ENCODE results near the gene CROCC. TPM values are rescaled to one million over a fixed set of nuclear protein-coding genes. Genes with fewer than 3 reads are reported as not detected.

CROCC gene
- total and polyA plus RNA-seq, 4 donors = 2.9 to 8.3 (median 5.1) TPM

DNA sequence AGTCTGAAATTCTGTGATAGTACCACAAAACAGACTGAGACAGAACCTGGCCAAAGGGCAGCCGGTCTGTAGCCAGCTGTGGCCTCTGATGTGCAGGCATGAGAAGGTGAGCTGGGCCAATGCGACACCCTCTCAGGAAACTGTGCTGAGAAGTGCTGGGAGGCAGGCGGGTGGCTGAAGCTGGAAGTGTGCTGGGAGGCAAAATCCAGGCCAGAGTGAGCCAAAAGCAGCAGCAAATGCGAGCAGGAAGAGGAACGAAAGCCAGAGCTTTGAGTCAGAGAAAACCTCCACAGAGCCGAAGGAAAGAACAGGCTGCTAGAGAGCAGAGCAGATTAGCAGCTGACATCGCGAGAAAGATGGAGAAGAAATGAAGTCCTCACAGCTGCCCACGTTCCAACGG is 100.2 kb downstream of the CROCC start:
- H3K27me3 ChIP-seq (ENCODE audit: control insufficient read depth in 4 of 4, insufficient read depth in 4 of 4, low read length in 3 of 4) = no peaks in the 10 kb centered on the region
- 92% methylated on average over 10 of the region's 10 CpGs for WGBS
- no peak for DNase-seq (ENCODE audit: low spot score)

More for the DNA sequence above, 100.2 kb downstream of the CROCC start:
- no peaks in the 10 kb centered on the region for H3K4me1 ChIP-seq (ENCODE audit: control insufficient read depth in 4 of 4, insufficient read depth in 4 of 4, low read length in 3 of 4)
- no peak overlapping the region for H3K4me3 ChIP-seq (ENCODE audit: low read depth in 1 of 3, low read length in 3 of 3)
- H3K27ac ChIP-seq (ENCODE audit: low read depth in 1 of 2, low read length in 2 of 2) = no peak overlapping the region
- peaks cover 20 to 90% (median 67%) of the 10 kb centered on the region in 4 donors for H3K36me3 ChIP-seq (ENCODE audit: control insufficient read depth in 4 of 4, insufficient read depth in 3 of 4, low read depth in 1 of 4, low read length in 3 of 4)
- H3K9me3 ChIP-seq (ENCODE audit: control insufficient read depth in 4 of 4, low read length in 3 of 4) = no peaks in the 10 kb centered on the region
- TF ChIP-seq GABPA (IDR thresholded peaks at IDR 0.05 in 1 of 2, conservative IDR thresholded peaks at IDR 0.05 in 1 of 2) (no peak), FOXA1 (IDR thresholded peaks at IDR 0.05) (no peak), NR2F2 (IDR thresholded peaks at IDR 0.05) (no peak), SP1 (IDR thresholded peaks at IDR 0.05) (no peak), HNF4A (conservative IDR thresholded peaks at IDR 0.05) (no peak), RXRA (IDR thresholded peaks at IDR 0.05) (no peak), JUND (IDR thresholded peaks at IDR 0.05) (no peak), ZBTB33 (IDR thresholded peaks at IDR 0.05) (no peak)
- TF ChIP-seq, protein P1, sequence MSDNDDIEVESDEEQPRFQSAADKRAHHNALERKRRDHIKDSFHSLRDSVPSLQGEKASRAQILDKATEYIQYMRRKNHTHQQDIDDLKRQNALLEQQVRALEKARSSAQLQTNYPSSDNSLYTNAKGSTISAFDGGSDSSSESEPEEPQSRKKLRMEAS (IDR thresholded peaks at IDR 0.05) = no peak
- H3K9ac ChIP-seq (ENCODE audit: low read depth in 1 of 2, low read length in 2 of 2) = no peak overlapping the region

Small RNA genes within 50 kb of the gene (small RNA-seq; reads per million reads assigned to genes)
- gene RNU1-2 = not detected
- not detected for gene RNU1-5P

Other genes with a start within 250 kb of the CROCC start
- under 1 TPM; under 0.01 TPM for gene RNU1-4, start 181.4 kb upstream of the CROCC start, total RNA-seq
- gene RNU1-4, start 181.4 kb upstream of the CROCC start, polyA plus RNA-seq = 10 to 100 TPM in 1 of 2 donors, not detected in 1; 16.7 TPM
- under 1 TPM; under 0.01 TPM for gene RNU1-2, start 26.0 kb upstream of the CROCC start, total RNA-seq
- 10 to 100 TPM in 1 of 2 donors, not detected in 1; 16.7 TPM for gene RNU1-2, start 26.0 kb upstream of the CROCC start, polyA plus RNA-seq
- gene MFAP2, start 58.7 kb downstream of the CROCC start, total RNA-seq = 1 to 10 TPM in 1 of 2 donors, under 1 TPM in 1; 0.25 to 1.4 TPM
- under 1 TPM; 0.68 to 0.81 TPM for gene MFAP2, start 58.7 kb downstream of the CROCC start, polyA plus RNA-seq
- gene ATP13A2, start 90.0 kb downstream of the CROCC start, total RNA-seq = 10 to 100 TPM in 1 of 2 donors, 1 to 10 TPM in 1; 9.9 to 12.2 TPM
- 1 to 10 TPM; 2.4 to 6.3 TPM for gene ATP13A2, start 90.0 kb downstream of the CROCC start, polyA plus RNA-seq
- gene SDHB, start 132.1 kb downstream of the CROCC start, total RNA-seq = 100 to 1,000 TPM in 1 of 2 donors, 10 to 100 TPM in 1; 73.9 to 138 TPM
- 100 to 1,000 TPM; 206 to 279 TPM for gene SDHB, start 132.1 kb downstream of the CROCC start, polyA plus RNA-seq
- 1 to 10 TPM; 1.6 to 2.4 TPM for gene PADI2, start 197.5 kb downstream of the CROCC start, total RNA-seq
- under 1 TPM; 0.25 to 0.32 TPM for gene PADI2, start 197.5 kb downstream of the CROCC start, polyA plus RNA-seq